ENCODE results near the gene AQP2.

Gene AQP2

DNA sequence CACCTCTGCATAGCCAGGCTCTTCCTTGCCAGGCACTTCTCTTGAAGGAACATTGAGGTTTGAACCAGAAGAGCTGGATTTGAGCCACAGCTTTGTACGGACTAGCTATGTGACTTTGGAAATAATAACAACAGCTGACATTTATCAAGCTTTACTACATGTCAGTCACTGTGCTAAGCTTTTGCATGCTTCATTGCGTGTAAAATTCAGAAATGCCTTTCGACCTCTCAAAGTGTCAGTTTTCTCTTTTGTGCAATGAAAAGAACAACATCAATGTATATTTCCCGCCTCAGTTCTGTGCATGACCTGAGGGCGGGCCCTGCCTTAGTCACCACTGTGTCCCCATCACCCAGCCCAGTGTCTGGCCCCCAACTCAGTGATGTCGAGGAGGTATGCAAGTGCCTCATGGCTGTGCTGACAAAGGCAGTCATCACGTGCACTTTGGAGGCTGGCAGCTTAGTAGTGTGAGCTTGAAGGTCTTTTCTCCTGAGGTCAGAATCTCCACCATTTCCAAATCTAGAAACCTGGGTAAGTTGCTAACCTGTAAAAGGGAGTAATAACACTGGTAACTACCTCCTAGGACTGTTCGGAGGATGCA, 17.9 kb upstream of the AQP2 start (continued):
- no peak for TF ChIP-seq PRDM4 (tag by site-specific recombination; IDR thresholded peaks at IDR 0.05)
- no peak for TF ChIP-seq ZNF146 (tag by site-specific recombination; IDR thresholded peaks at IDR 0.05)
- no peak for TF ChIP-seq ZNF510 (tag by site-specific recombination; IDR thresholded peaks at IDR 0.05; ENCODE audit: insufficient replicate concordance)
- TF ChIP-seq ZNF335 (tag by site-specific recombination; conservative IDR thresholded peaks at IDR 0.05): no peak
- TF ChIP-seq ZNF302 (tag by site-specific recombination; IDR thresholded peaks at IDR 0.05; ENCODE audit: low read depth): no peak
- no peak for TF ChIP-seq ZNF658 (tag by site-specific recombination; IDR thresholded peaks at IDR 0.05)

DNA sequence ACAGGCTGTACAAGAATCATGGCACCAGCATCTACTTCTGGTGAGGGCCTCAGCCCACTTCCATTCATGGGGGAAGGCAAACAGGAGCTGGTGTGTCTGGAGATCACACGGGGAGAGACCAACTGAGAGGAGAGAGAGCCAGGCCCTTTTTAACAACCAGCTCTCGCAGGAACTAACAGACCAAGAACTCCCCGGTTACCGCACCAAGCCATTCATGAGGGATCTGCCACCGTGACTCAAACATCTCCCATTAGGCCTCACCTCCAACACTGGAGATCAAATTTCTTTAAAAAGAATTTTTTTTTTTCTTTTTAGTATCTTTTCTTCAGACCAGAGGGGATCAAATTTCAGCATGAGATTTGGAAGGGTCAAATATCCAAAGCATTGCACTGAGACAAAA, 16.7 kb upstream of the AQP2 start:
- Histone ChIP-seq H3K9me3 (ENCODE audit: control insufficient read depth, insufficient read depth, low read depth, low read length) (no peaks in the 10 kb centered on the region), H3K4me3 (ENCODE audit: low read depth, low read length) (no peak overlapping the region), H3K36me3 (ENCODE audit: control insufficient read depth in 2 of 2, insufficient read depth in 1 of 2, low read length in 2 of 2) (no peaks in the 10 kb centered on the region), H3K4me1 (ENCODE audit: control insufficient read depth, insufficient read depth, low read length) (no peaks in the 10 kb centered on the region), H3K27ac (ENCODE audit: extremely low read depth, low read depth, low read length) (no peak overlapping the region)
- ChIA-PET POLR2A (no interaction called here), CTCF (interaction anchor here (0.6 to 2.9 kb wide), 5 partner anchors 12 to 576 kb away, joined by 3 to 14 read pairs (median 3); no protein-coding TSS in a partner anchor)
- no peak for TF ChIP-seq SCRT2 (tag by site-specific recombination; IDR thresholded peaks at IDR 0.05)
- TF ChIP-seq ZNF626 (tag by site-specific recombination; IDR thresholded peaks at IDR 0.05): no peak
- TF ChIP-seq ZNF558 (tag by site-specific recombination; IDR thresholded peaks at IDR 0.05): 0 out of 2 replicates have a peak, but pooled peaks have one; percentile 22
- peak; percentile 53 for TF ChIP-seq GLIS1 (tag by site-specific recombination; IDR thresholded peaks at IDR 0.05)
- TF ChIP-seq, protein P1, sequence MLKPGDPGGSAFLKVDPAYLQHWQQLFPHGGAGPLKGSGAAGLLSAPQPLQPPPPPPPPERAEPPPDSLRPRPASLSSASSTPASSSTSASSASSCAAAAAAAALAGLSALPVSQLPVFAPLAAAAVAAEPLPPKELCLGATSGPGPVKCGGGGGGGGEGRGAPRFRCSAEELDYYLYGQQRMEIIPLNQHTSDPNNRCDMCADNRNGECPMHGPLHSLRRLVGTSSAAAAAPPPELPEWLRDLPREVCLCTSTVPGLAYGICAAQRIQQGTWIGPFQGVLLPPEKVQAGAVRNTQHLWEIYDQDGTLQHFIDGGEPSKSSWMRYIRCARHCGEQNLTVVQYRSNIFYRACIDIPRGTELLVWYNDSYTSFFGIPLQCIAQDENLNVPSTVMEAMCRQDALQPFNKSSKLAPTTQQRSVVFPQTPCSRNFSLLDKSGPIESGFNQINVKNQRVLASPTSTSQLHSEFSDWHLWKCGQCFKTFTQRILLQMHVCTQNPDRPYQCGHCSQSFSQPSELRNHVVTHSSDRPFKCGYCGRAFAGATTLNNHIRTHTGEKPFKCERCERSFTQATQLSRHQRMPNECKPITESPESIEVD (tag by site-specific recombination; IDR thresholded peaks at IDR 0.05): peak; percentile 20; the same call in 1 of the 2 replicates
- peak; percentile 72 for TF ChIP-seq PRDM10 (tag by site-specific recombination; IDR thresholded peaks at IDR 0.05)
- no peak for TF ChIP-seq ZNF600 (tag by site-specific recombination; IDR thresholded peaks at IDR 0.05)
- no peak for TF ChIP-seq KLF9 (tag by site-specific recombination; IDR thresholded peaks at IDR 0.05; ENCODE audit: low read depth)

- no peaks in the 10 kb centered on the region for H3K4me1 ChIP-seq (ENCODE audit: control insufficient read depth, insufficient read depth, low read length)
- no peaks in the 10 kb centered on the region for H3K9me3 ChIP-seq (ENCODE audit: control insufficient read depth, insufficient read depth, low read depth, low read length)
- POLR2A ChIA-PET: no interaction called here
- no peaks in the 10 kb centered on the region for H3K36me3 ChIP-seq (ENCODE audit: control insufficient read depth in 2 of 2, insufficient read depth in 1 of 2, low read length in 2 of 2)
- CTCF ChIA-PET: interaction anchor here (0.7 to 2.9 kb wide), 2 partner anchors 11 to 68 kb away, joined by 3 to 14 read pairs; no protein-coding TSS in a partner anchor
- no peak overlapping the region for H3K27ac ChIP-seq (ENCODE audit: extremely low read depth, low read depth, low read length)
- no peak overlapping the region for H3K4me3 ChIP-seq (ENCODE audit: low read depth, low read length)
- no peak for TF ChIP-seq ZNF423 (tag by site-specific recombination; IDR thresholded peaks at IDR 0.05)
- no peak for TF ChIP-seq ZNF747 (tag by site-specific recombination; IDR thresholded peaks at IDR 0.05)
- TF ChIP-seq, protein P2, sequence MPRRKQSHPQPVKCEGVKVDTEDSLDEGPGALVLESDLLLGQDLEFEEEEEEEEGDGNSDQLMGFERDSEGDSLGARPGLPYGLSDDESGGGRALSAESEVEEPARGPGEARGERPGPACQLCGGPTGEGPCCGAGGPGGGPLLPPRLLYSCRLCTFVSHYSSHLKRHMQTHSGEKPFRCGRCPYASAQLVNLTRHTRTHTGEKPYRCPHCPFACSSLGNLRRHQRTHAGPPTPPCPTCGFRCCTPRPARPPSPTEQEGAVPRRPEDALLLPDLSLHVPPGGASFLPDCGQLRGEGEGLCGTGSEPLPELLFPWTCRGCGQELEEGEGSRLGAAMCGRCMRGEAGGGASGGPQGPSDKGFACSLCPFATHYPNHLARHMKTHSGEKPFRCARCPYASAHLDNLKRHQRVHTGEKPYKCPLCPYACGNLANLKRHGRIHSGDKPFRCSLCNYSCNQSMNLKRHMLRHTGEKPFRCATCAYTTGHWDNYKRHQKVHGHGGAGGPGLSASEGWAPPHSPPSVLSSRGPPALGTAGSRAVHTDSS (tag by site-specific recombination; IDR thresholded peaks at IDR 0.05): no peak
- no peak for TF ChIP-seq ZBTB21 (tag by site-specific recombination; IDR thresholded peaks at IDR 0.05)
- no peak for TF ChIP-seq ZNF184 (tag by site-specific recombination; IDR thresholded peaks at IDR 0.05)
- TF ChIP-seq ZNF324 (tag by site-specific recombination; IDR thresholded peaks at IDR 0.05): no peak
- TF ChIP-seq KLF8 (tag by site-specific recombination; IDR thresholded peaks at IDR 0.05): no peak
- TF ChIP-seq, protein P3, sequence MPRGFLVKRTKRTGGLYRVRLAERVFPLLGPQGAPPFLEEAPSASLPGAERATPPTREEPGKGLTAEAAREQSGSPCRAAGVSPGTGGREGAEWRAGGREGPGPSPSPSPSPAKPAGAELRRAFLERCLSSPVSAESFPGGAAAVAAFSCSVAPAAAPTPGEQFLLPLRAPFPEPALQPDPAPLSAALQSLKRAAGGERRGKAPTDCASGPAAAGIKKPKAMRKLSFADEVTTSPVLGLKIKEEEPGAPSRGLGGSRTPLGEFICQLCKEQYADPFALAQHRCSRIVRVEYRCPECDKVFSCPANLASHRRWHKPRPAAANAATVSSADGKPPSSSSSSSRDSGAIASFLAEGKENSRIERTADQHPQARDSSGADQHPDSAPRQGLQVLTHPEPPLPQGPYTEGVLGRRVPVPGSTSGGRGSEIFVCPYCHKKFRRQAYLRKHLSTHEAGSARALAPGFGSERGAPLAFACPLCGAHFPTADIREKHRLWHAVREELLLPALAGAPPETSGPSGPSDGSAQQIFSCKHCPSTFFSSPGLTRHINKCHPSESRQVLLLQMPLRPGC (tag by site-specific recombination; IDR thresholded peaks at IDR 0.05): no peak
- no peak for TF ChIP-seq ZNF571 (tag by site-specific recombination; IDR thresholded peaks at IDR 0.05)
- TF ChIP-seq ZNF510 (tag by site-specific recombination; IDR thresholded peaks at IDR 0.05; ENCODE audit: insufficient replicate concordance): no peak
These were observed 16.0 kb upstream of the AQP2 start for GRCh38 chr12:49934505-49934904.
